Naive thymus-derived CD4-positive, alpha-beta T cell (primary cell): ENCODE data around the gene IMPA2. TPM values are rescaled to one million over a fixed set of nuclear protein-coding genes. Genes with fewer than 3 reads are reported as not detected.

Source experiments
- ATAC-seq: fragments of 150-1000 bp; cut with Tn5 transposase; 2 replicates; pipeline ENCODE4 v1.10.0; 2021; ENCODE audit warnings: mild to moderate bottlenecking, moderate library complexity
- CTCF ChIA-PET: fragments of 350-600 bp; sonication (Branson Sonifier 250); formaldehyde crosslinking; loops from one replicate; lab custom pipeline; 2021; ENCODE audit warnings: antibody characterized with exemption; lab: Charles Lee
- POLR2A ChIA-PET: fragments of 350-600 bp; sonication (Branson Sonifier 250); formaldehyde crosslinking; loops from one replicate; lab custom pipeline; 2021; ENCODE audit warnings: antibody characterized with exemption, inconsistent platforms; lab: Charles Lee
- DNase-seq, 9 donors: peaks; one replicate each; pipeline versions ENCODE4 v3.0.0 to v3.0.0-alpha.2; 2020 to 2022; ENCODE audit warnings: mixed read lengths in 1 of 9
- H3K27ac ChIP-seq: one replicate; pipeline ENCODE4 v1.7.0; 2013; ENCODE audit warnings: mild to moderate bottlenecking, low read depth, low read length, moderate library complexity
- H3K27me3 ChIP-seq, 2 donors: one replicate each; pipeline ENCODE4 v1.7.0; 2013; ENCODE audit warnings: low read length in 2 of 2, mild to moderate bottlenecking in 2 of 2, moderate library complexity in 2 of 2; ENCODE audit not compliant: control insufficient read depth in 2 of 2, insufficient read depth in 2 of 2
- H3K36me3 ChIP-seq, 3 experiments: 1 replicate in 2 of 3; 2 replicates in 1 of 3; pipeline ENCODE4 v1.7.0; 2013; ENCODE audit warnings: low read length in 3 of 3, mild to moderate bottlenecking in 3 of 3, moderate library complexity in 1 of 3; ENCODE audit not compliant: insufficient read depth in 3 of 3, control insufficient read depth in 2 of 3
- H3K4me1 ChIP-seq, 2 donors: one replicate each; pipeline ENCODE4 v1.7.0; 2013; ENCODE audit warnings: low read length in 2 of 2, mild to moderate bottlenecking in 2 of 2, moderate library complexity in 1 of 2; ENCODE audit not compliant: control insufficient read depth in 2 of 2, insufficient read depth in 2 of 2
- H3K4me3 ChIP-seq: 2 replicates; pipeline ENCODE4 v1.7.0; 2013; ENCODE audit warnings: mild to moderate bottlenecking, low read length
- H3K9me3 ChIP-seq, 3 experiments: 1 replicate in 2 of 3; 2 replicates in 1 of 3; pipeline ENCODE4 v1.7.0; 2013; ENCODE audit warnings: low read length in 3 of 3; ENCODE audit not compliant: control insufficient read depth in 2 of 3
- H3K27ac Mint-ChIP-seq, 9 donors: one replicate each; pipeline ENCODE4 v1.8.0; 2020 to 2022; ENCODE audit warnings: mixed read lengths in 9 of 9, mild to moderate bottlenecking in 8 of 9, moderate library complexity in 5 of 9, inconsistent platforms in 2 of 9
- H3K27me3 Mint-ChIP-seq, 5 donors: one replicate each; pipeline ENCODE4 v1.8.0; 2021 to 2022; ENCODE audit warnings: mixed read lengths in 5 of 5, mild to moderate bottlenecking in 1 of 5
- H3K36me3 Mint-ChIP-seq, 5 donors: one replicate each; pipeline ENCODE4 v1.8.0; 2020 to 2022; ENCODE audit warnings: mixed read lengths in 5 of 5, mild to moderate bottlenecking in 3 of 5, inconsistent platforms in 1 of 5
- H3K4me1 Mint-ChIP-seq, 7 donors: one replicate each; pipeline ENCODE4 v1.8.0; 2020 to 2022; ENCODE audit warnings: mixed read lengths in 7 of 7, mild to moderate bottlenecking in 3 of 7, inconsistent platforms in 1 of 7
- H3K4me3 Mint-ChIP-seq, 10 donors: one replicate each; pipeline ENCODE4 v1.8.0; 2020 to 2022; ENCODE audit warnings: mild to moderate bottlenecking in 10 of 10, mixed read lengths in 10 of 10, moderate library complexity in 6 of 10, inconsistent platforms in 2 of 10
- H3K9me3 Mint-ChIP-seq, 11 donors: one replicate each; pipeline ENCODE4 v1.8.0; 2020 to 2022; ENCODE audit warnings: mixed read lengths in 11 of 11, mild to moderate bottlenecking in 4 of 11, inconsistent platforms in 1 of 11, moderate library complexity in 1 of 11
- intact Hi-C, 2 donors: fragments of 100-400 bp; cut with micrococcal nuclease; formaldehyde crosslinking; loops; one replicate each; pipeline ENCODE4 v1.15.1; 2023
- polyA plus RNA-seq, 2 donors: library from polyadenylated mRNA; unstranded; fragments of 300-500 nt; fragmentation: Illumina TruSeq; gene quantifications; one replicate each; pipeline ENCODE4 v1.2.3, GENCODE V29; 2021
- total RNA-seq, 6 experiments: library from RNA in 5 of 6; stranded (reverse) in 5 of 6; gene quantifications; 1 replicate in 5 of 6; 2 replicates in 1 of 6; pipeline ENCODE4 v1.2.3 and lab custom pipeline; 2021 to 2026

Gene IMPA2
- total and polyA plus RNA-seq, 7 experiments from 2014 or later, result 4.9 to 27.8 (median 7.8) TPM

- POLR2A ChIA-PET, result no interaction called here
Measured at GRCh38 chr18:12044591-12044990, 63.3 kb downstream of the IMPA2 start.

DNA sequence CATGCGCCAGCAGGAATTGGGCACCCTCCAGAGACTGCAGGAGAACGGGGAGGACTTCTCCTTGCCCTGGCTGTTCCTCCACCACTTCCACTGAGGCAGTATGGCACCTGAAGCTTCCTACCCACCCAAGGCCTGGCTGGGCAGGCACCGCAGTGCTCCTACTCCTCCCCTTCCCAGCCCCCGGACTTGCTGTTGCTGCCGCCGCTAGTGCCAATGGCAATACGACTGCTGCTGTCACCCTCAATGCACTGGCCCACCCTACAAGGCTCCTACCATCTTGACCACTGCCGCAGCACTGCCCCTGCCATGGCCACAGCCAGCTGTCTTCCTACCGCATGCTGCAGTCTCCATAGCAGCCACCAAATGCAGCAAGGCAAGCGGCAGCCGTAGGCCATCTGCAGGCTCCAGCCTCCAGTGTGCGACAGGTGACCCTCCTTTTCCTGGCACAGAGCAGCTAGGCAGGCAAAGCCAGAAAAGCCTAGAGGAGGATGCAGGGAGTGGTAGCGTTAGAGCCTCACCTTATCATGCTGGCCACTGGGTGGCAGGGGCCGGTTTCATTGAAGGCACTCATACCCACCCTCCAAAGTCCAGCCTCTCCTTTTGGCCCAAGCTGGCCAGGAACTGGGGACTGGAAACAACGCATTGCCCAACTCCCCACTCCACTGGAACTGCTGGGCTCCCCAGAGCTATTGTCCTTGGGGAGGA lies 64.9 kb downstream of the IMPA2 start:
- Histone ChIP-seq H3K27me3 (no peaks in the 10 kb centered on the region), H3K9me3 (no peaks in the 10 kb centered on the region), H3K4me1 (no peaks in the 10 kb centered on the region), H3K36me3 (no peaks in the 10 kb centered on the region), H3K27ac (no peak overlapping the region), H3K4me3 (no peak overlapping the region)
- no peaks in the 10 kb centered on the region for H3K9me3 Mint-ChIP-seq
- no peak for DNase-seq
- POLR2A ChIA-PET, result no interaction called here
- H3K4me3 Mint-ChIP-seq, result no peak overlapping the region
- no peak for ATAC-seq
- H3K4me1 Mint-ChIP-seq, result peaks cover 0 to 21% (median 0%) of the 10 kb centered on the region in 7 donors
- no peak overlapping the region for H3K27ac Mint-ChIP-seq
- H3K36me3 Mint-ChIP-seq, result no peaks in the 10 kb centered on the region
- intact Hi-C loops, result no loop called here
- CTCF ChIA-PET, result interaction anchor here (0.7 kb wide), 1 partner anchor 313 kb away, joined by 3 read pairs; no protein-coding TSS in a partner anchor
- peaks cover 0 to 11% (median 0%) of the 10 kb centered on the region in 5 donors for H3K27me3 Mint-ChIP-seq

More at GRCh38 chr18:12044591-12044990, 63.3 kb downstream of the IMPA2 start:
- no peaks in the 10 kb centered on the region for H3K27me3 ChIP-seq
- H3K27me3 Mint-ChIP-seq, result peaks cover 0 to 12% (median 5%) of the 10 kb centered on the region in 5 donors
- intact Hi-C loops, result no loop called here
- DNase-seq (no peak), ATAC-seq (no peak)
- no peak overlapping the region for H3K27ac Mint-ChIP-seq
- no peak overlapping the region for H3K4me3 ChIP-seq
- H3K36me3 ChIP-seq, result no peaks in the 10 kb centered on the region
- H3K36me3 Mint-ChIP-seq, result no peaks in the 10 kb centered on the region
- H3K9me3 ChIP-seq, result no peaks in the 10 kb centered on the region
- H3K27ac ChIP-seq, result no peak overlapping the region
- CTCF ChIA-PET, result interaction anchor here (1.1 kb wide), 1 partner anchor 311 kb away, joined by 5 read pairs; no protein-coding TSS in a partner anchor
- peaks cover 0 to 25% (median 0%) of the 10 kb centered on the region in 7 donors for H3K4me1 Mint-ChIP-seq
- no peaks in the 10 kb centered on the region for H3K4me1 ChIP-seq
- H3K4me3 Mint-ChIP-seq, result no peak overlapping the region
- no peaks in the 10 kb centered on the region for H3K9me3 Mint-ChIP-seq

DNA sequence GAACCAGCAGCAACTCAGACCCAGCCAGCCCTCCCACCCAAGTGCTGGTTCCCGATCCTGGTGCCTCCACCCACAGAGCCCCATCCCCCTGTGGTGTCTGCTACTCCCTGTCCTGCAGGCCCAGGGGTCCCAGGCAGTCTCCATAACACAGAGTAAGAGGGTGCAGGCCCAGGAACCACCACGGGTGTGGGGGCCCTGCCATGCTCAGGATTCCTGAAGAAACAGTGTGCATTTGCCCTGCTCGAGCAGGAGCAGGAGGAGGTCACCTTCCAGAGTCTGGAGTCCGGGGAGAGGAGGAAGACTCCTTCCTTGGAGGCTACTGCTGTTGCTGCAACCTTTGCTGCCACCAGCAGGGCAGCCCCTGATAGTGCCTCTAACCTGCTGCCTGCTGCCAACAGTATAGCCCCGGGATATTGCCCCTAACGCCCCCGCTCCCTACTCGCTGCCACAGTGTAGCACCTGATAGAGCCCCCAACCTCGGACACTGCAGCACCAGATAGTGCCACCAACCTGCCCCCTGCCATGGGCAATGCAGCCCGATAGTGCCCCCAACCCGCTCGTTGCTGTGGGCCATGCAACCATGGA lies 65.5 kb downstream of the IMPA2 start:
- H3K4me1 Mint-ChIP-seq, result peaks cover 0 to 16% (median 0%) of the 10 kb centered on the region in 7 donors
- no peaks in the 10 kb centered on the region for H3K36me3 Mint-ChIP-seq
- no peak overlapping the region for H3K4me3 Mint-ChIP-seq
- intact Hi-C loops, result no loop called here
- Histone ChIP-seq H3K9me3 (no peaks in the 10 kb centered on the region), H3K4me3 (no peak overlapping the region), H3K4me1 (no peaks in the 10 kb centered on the region), H3K27ac (no peak overlapping the region), H3K27me3 (no peaks in the 10 kb centered on the region), H3K36me3 (no peaks in the 10 kb centered on the region)
- DNase-seq (no peak), ATAC-seq (no peak)
- ChIA-PET CTCF (no interaction called here), POLR2A (no interaction called here)
- no peaks in the 10 kb centered on the region for H3K9me3 Mint-ChIP-seq
- no peak overlapping the region for H3K27ac Mint-ChIP-seq
- peaks cover 0 to 8% (median 2%) of the 10 kb centered on the region in 5 donors for H3K27me3 Mint-ChIP-seq

DNA sequence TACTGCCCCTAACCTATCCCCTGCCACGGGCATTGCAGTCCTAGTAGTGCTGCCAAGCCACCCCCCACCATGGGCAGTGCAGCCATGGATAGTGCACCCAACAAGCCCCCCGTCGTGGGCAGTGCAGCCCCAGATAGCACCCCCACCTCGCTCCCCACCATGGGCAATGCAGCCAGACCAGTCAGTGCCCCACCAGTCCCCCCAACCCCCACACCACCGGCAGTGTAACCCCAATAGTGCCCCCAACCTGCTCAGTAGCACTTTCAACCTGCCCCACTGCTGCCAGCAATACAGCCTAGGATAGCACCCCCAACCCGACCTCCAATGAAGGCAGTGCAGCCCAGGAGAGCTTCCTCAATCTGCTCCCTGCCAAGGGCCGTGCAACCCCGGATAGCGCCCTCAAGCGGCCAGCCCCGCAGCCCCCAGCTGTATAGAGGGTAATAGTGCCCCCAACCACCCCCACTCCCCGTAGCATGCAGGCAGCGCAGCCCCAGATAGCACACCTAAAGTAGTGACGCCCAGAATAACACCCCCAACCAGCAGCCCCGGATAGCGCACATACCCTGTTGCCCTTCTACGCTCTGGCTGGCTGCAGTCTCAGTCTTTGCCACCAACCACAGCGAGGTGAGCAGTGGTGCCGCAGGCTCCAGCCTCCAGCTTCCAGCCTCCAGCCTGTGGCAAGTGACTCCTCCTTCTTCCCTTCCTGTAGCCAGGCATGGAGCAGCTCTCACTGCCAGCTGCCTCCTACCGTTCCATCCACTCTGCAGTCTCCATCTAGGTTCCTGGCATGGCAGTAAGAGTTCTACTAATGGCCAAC lies 66.9 kb downstream of the IMPA2 start:
- CTCF ChIA-PET, result no interaction called here
- Mint-ChIP-seq H3K4me1 (peaks cover 0 to 11% (median 0%) of the 10 kb centered on the region in 7 donors), H3K27me3 (peaks cover 0 to 18% (median 4%) of the 10 kb centered on the region in 5 donors), H3K27ac (no peak overlapping the region), H3K36me3 (no peaks in the 10 kb centered on the region), H3K9me3 (no peaks in the 10 kb centered on the region), H3K4me3 (no peak overlapping the region)
- DNase-seq, result no peak
- no peaks in the 10 kb centered on the region for H3K4me1 ChIP-seq
- POLR2A ChIA-PET, result no interaction called here
- no peaks in the 10 kb centered on the region for H3K36me3 ChIP-seq
- H3K27me3 ChIP-seq, result no peaks in the 10 kb centered on the region
- H3K27ac ChIP-seq, result no peak overlapping the region
- no peak for ATAC-seq
- H3K4me3 ChIP-seq, result no peak overlapping the region
- intact Hi-C loops, result no loop called here
- H3K9me3 ChIP-seq, result no peaks in the 10 kb centered on the region

DNA sequence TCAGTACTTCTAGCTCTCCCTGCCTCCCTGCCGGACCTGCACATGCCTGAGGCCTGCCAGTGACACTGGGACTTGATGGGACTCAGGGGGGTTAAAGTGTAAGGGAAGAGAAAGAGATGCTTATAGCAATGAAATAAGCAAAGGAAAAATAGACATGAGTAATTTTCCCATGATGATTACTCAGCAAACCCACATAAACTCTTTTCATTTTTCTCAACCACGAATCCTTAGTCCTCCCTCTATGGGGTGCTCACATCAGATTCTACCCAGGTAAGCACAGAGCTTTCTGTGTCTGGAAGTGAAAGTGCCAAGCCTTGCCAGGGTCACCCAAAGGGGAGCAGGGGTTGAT lies 67.5 kb downstream of the IMPA2 start:
- intact Hi-C loops, result no loop called here
- no peak overlapping the region for H3K4me3 Mint-ChIP-seq
- no peaks in the 10 kb centered on the region for H3K9me3 Mint-ChIP-seq
- H3K4me1 Mint-ChIP-seq, result peaks cover 0 to 11% (median 0%) of the 10 kb centered on the region in 7 donors
- ChIA-PET CTCF (no interaction called here), POLR2A (no interaction called here)
- no peak for ATAC-seq
- H3K9me3 ChIP-seq, result no peaks in the 10 kb centered on the region
- H3K4me3 ChIP-seq, result no peak overlapping the region
- H3K36me3 Mint-ChIP-seq, result no peaks in the 10 kb centered on the region
- no peaks in the 10 kb centered on the region for H3K27me3 ChIP-seq
- H3K27ac Mint-ChIP-seq, result no peak overlapping the region
- no peak overlapping the region for H3K27ac ChIP-seq
- DNase-seq, result no peak
- H3K36me3 ChIP-seq, result no peaks in the 10 kb centered on the region
- H3K27me3 Mint-ChIP-seq, result peaks cover 0 to 22% (median 4%) of the 10 kb centered on the region in 5 donors
- no peaks in the 10 kb centered on the region for H3K4me1 ChIP-seq

DNA sequence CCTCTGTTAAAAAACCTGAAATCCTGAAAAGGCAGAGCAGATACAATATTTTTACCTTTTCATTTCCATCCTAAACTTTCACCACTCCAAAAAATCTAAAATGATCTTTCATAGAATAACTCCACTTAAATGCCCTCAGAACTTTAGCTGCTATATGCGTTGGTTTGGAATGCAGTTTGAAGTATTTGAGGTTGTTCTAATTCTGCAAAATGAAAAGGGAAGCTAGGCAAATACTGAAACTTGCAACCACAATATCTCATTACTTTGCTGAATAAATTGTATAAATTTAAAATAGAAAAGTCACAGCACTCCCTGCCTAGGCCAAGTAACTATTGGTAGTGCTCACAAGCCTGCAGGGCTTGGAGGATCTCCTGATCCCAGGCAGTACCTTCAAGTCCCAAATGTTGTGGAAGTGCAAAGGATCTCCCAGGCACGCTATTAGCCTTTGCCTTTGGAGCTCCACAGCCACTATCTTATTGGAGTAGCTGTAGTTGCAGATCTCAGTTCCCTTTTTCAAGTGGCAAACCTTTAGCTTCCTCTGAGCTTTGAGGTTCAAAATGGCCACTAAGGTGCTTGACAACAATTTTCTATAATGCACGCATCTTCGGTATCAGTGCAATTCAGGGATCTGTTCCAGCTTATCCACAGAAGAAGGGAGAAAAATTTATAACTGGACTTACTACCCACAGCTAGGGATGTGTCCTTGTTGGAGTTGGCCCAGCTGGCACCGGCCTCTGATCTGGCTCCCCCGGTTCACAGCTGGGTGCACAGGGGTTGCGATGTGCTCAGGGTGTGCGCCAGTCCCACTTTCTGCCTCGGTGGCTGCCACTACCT lies 68.9 kb downstream of the IMPA2 start:
- H3K27me3 ChIP-seq, result no peaks in the 10 kb centered on the region
- Mint-ChIP-seq H3K4me1 (peaks cover 0 to 11% (median 0%) of the 10 kb centered on the region in 7 donors), H3K9me3 (no peaks in the 10 kb centered on the region), H3K27ac (no peak overlapping the region), H3K36me3 (no peaks in the 10 kb centered on the region), H3K27me3 (peaks cover 0 to 27% (median 4%) of the 10 kb centered on the region in 5 donors), H3K4me3 (no peak overlapping the region)
- H3K4me1 ChIP-seq, result no peaks in the 10 kb centered on the region
- H3K36me3 ChIP-seq, result no peaks in the 10 kb centered on the region
- ChIA-PET CTCF (interaction anchor here (1.1 kb wide), 1 partner anchor 12 kb away, joined by 4 read pairs; no protein-coding TSS in a partner anchor), POLR2A (interaction anchor here (0.5 kb wide), 1 partner anchor 230 kb away, joined by 4 read pairs; no protein-coding TSS in a partner anchor)
- H3K4me3 ChIP-seq, result no peak overlapping the region
- no peak for DNase-seq
- intact Hi-C loops, result no loop called here
- H3K27ac ChIP-seq, result no peak overlapping the region
- no peaks in the 10 kb centered on the region for H3K9me3 ChIP-seq
- peak; percentile 47 for ATAC-seq
